GM12864 (cell line): Measurements from ENCODE around the gene UBALD2.
A peak's percentile ranks its signal among the peaks of the same experiment; 100 is the strongest.
"Not testable (repeated sequence)": the region's sequence is repeated elsewhere in the genome, so short reads cannot be mapped to it uniquely, and the experiment has no call there.

ENCODE experiments used
- DNase-seq: peaks from one replicate; pipeline ENCODE4 v3.0.0-alpha.2; 2011; ENCODE audit warnings: low read depth
- H3K4me3 ChIP-seq: 2 replicates; pipeline ENCODE4 v1.5.1; 2011; ENCODE audit warnings: mild to moderate bottlenecking, low read depth, low read length, control low read depth
- TF ChIP-seq, protein P1 (sequence below): IDR thresholded peaks from 2 replicates; pipeline ENCODE4 v1.5.1; 2011; ENCODE audit warnings: low read depth, mild to moderate bottlenecking, moderate library complexity, low read length, control low read depth, inconsistent platforms; ENCODE audit errors: missing control alignments

Gene UBALD2

DNA sequence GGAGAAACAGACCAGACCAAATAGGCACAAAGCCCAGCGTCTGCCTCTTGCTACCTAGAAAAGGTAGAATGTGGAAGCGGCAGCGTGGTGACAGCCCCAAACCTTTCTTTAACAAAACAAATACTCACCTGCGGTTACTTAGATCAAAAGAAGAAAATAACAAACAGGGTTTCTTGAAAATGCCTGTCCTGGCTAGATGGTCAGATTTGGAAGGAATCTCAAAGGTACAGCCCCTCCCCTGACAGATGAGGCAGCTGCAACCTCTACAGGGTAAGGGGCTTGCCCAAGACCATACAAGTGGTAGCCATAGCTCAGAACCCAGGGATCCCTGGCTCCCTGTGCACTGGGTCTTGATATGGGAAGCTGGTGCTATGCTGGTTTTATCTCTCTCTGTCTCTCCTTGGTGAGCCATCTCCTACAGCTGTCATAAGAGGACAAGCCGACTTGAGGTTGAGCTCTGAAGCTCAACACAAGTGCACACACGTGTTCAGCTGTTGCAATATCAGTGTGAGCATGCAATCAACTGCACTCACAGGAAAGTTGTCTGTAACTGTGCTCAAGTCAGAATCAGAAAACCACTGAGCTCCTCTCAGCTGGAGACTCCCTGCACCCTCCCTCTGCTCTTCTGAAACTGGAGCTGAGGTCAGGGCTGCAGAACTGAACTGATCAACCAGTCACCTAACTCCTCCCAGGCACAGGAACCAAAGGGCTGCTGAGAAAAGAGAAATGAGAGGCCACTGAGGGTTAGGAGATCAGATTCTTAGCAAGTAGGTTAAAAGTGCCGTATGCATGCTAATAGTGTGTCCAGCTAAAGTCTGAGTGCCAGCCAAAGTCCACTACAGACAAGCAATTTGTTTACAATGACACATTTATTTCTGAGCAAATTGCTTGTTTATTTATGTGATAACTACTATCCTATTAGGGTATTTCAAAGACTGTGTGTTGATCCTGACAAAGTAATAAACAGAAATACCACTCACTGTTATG lies 18.8 kb upstream of the UBALD2 start:
- TF ChIP-seq, protein P1, sequence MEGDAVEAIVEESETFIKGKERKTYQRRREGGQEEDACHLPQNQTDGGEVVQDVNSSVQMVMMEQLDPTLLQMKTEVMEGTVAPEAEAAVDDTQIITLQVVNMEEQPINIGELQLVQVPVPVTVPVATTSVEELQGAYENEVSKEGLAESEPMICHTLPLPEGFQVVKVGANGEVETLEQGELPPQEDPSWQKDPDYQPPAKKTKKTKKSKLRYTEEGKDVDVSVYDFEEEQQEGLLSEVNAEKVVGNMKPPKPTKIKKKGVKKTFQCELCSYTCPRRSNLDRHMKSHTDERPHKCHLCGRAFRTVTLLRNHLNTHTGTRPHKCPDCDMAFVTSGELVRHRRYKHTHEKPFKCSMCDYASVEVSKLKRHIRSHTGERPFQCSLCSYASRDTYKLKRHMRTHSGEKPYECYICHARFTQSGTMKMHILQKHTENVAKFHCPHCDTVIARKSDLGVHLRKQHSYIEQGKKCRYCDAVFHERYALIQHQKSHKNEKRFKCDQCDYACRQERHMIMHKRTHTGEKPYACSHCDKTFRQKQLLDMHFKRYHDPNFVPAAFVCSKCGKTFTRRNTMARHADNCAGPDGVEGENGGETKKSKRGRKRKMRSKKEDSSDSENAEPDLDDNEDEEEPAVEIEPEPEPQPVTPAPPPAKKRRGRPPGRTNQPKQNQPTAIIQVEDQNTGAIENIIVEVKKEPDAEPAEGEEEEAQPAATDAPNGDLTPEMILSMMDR, result no peak
- peak; percentile 98 for DNase-seq
- no peak overlapping the region for H3K4me3 ChIP-seq

DNA sequence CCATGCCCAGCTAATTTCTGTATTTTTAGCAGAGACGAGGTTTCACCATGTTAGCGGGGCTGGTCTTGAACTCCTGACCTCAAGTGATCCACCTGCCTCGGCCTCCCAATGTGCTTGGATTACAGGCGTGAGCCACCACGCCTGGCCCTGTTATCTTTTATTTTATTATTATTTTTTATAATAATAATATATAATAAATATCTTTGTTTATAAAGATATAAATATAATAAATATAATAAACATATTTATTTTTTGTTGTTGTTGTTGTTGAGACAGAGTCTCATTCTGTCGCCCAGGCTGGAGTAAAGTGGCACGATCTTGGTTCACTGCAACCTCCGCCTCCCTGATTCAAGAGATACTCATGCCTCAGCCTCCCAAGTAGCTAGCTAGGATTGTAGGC lies 17.8 kb upstream of the UBALD2 start:
- TF ChIP-seq, protein P1, result no peak
- no peak for DNase-seq
- no peak overlapping the region for H3K4me3 ChIP-seq

DNA sequence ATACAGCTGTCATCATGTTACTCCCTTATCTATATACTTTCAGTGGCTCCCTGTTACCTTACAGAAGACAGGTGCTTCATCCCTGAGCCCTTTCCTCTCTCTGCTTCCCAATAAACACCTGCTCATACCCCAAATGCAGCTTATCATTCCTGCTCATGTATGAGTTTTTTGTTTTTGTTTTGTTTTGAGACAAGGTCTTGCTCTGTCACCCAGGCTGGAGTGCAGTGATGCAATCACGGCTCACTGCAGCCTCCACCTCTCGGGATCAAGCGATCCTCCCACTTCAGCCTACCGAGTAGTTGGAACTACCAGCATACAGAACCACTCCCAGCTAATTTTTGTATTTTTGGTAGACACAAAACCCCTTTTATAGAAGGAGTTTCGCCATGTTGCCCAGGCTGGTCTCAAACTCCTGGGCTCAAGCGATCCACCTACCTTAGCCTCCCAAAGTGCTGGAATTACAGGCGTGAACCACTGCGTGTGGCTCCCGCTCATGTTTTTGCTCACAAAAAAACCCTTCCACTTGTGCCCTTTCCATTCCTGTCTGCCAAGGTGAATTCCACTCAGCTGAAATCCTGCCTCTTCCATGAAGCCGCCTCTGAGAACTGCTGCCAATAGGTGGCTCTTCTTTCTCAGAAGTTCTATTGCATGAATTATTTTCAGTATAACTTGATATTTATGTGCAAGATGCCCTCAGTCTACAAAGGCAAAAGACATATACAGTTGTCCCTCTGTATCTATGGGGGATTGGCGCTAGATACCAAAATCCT lies 16.9 kb upstream of the UBALD2 start:
- TF ChIP-seq, protein P1, result no peak

DNA sequence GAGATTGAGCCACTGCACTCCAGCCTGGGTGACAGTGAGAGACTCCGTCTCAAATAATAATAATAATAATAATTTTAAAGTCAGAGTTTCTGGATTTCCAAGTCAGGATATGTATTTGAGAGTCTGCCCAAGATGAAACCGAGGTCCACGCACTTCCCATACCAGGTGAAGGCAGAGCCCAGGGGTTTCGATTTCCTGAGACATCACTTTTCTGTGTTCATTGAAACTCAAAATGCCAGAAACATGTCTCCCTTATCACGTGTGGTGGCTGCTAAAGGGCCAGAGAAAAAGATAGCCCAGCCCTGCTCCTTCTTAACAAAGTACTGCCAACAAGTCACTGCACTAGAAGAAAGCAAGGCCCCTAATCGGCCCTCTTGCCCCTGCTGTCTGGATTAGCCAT lies 15.0 kb upstream of the UBALD2 start:
- no peak overlapping the region for H3K4me3 ChIP-seq
- DNase-seq, result no peak
- TF ChIP-seq, protein P1, result no peak

More for the DNA sequence above, 16.9 kb upstream of the UBALD2 start:
- H3K4me3 ChIP-seq, result no peak overlapping the region
- no peak for DNase-seq

DNA sequence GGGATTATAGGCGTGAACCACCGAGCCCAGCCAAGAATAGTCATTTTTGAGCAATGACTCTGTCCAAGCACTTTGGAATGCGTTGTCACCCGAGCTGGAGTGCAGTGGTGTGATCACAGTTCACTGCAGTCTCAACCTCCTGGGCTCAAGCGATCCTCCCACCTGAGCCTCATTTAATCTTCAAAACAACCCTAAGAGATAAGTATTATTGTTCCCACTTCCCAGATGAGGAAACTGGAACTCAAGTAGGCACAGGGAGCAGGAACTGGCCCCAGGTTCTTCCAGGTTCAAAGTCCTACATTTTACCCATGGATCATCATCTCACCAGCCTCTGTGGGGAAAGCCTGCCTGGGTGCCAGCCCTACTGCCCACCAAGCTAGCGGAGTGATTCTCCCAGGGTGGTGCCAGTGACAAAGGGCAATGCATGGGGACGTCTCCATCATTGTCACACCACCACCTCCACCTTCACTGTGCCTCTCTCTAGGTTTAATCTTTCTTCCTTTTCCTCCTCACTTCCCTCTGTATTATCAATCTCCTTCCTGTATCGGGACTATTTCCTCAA lies 13.6 kb upstream of the UBALD2 start:
- no peak for DNase-seq
- H3K4me3 ChIP-seq, result no peak overlapping the region
- TF ChIP-seq, protein P1, result no peak

DNA sequence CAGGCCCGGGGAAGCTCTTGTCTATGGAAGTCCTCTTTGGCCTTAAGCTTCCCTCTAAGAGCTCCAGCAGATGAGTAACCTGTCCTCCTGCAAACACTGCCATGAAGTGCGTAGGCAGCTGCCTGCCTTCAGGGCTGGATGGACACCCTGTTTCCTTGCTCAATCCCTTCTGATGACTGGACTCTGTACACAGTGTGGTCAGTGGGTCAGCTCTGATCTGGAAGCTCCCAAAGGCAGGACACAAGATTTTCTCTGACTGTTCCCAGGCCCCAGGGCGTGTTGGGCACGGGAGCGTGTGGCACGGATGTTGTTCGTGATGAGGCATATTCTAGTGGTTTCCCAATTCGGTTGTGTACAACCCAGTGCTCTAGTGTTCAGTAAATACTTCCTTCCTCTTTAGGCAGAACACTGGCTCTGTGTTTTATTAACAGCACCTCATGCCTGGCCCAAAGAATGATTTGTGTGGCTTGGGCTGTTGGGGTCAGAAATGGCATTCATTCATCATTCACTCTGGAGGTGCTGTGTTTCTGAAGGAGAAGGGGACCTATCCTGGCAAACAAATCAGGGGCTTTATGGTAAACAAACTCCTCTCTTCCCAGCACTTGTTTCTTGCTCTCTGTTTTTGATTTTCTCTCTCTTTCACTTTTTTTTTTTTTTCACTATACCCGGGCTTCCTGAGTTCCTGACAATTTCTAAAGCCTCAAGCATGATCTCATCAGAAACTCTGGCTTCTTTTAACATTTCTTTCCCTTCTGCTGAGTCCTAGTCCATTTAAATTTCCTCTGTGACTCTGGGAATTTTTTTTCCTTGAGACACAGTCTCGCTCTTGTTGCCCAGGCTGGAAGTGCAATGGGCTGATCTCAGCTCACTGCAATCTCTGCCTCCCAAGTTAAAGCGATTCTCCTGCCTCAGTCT lies 12.9 kb upstream of the UBALD2 start:
- DNase-seq, result no peak
- TF ChIP-seq, protein P1, result no peak
- no peak overlapping the region for H3K4me3 ChIP-seq

DNA sequence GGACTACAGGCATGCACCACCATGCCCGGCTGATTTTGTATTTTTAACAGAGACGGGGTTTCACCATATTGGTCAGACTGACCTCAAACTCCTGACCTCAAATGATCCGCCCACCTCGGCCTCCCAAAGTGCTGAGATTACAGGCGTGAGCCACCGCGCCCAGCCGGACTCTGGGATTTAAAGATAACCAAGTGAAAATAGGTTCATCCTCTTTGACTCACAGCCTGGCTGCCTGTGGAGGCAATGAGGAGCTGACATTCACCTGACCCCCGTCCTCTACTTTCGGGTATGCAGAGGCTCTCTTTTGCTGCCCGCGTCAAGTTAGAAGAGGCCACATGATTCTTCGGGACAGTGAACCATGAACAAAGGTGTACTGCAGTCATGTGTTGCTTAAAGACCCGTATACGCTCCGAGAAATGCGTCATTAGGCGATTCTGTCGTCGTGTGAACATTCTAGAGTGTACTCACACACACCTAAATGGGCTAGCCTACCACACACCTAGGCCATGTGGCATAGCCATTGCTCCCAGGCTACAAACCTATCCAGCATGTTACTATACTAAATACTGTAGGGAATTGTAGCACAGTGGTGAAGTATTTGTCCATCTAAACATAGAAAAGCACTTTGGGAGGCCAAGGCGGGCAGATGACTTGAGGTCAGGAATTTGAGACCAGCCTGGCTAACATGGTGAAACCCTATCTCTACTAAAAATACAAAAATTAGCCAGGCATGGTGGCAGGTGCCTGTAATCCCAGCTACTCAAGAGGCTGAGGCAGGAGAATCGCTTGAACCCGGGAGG lies 12.0 kb upstream of the UBALD2 start:
- not testable (repeated sequence) for DNase-seq, H3K4me3 ChIP-seq
